IPS-20b (cell line): Measurements from ENCODE around the gene KLC1.

Experiments
- H3K27ac ChIP-seq: one replicate; pipeline ENCODE4 v1.5.1; 2013; ENCODE audit warnings: low read length
- H3K27me3 ChIP-seq: 2 replicates; pipeline ENCODE4 v1.6.1; 2013; ENCODE audit warnings: mild to moderate bottlenecking, low read length, inconsistent platforms; ENCODE audit not compliant: insufficient read depth
- H3K36me3 ChIP-seq: 2 replicates; pipeline ENCODE4 v1.6.1; 2013; ENCODE audit warnings: low read depth, mild to moderate bottlenecking, inconsistent platforms, low read length, moderate library complexity; ENCODE audit not compliant: insufficient read depth
- H3K4me1 ChIP-seq: 2 replicates; pipeline ENCODE4 v1.6.1; 2013; ENCODE audit warnings: mild to moderate bottlenecking, control low read depth, inconsistent platforms, low read length, moderate library complexity; ENCODE audit not compliant: insufficient read depth
- H3K4me3 ChIP-seq: 2 replicates; pipeline ENCODE4 v1.5.1; 2013; ENCODE audit warnings: mild to moderate bottlenecking, low read length, inconsistent platforms
- H3K9ac ChIP-seq: 2 replicates; pipeline ENCODE4 v1.6.1; 2013; ENCODE audit warnings: low read depth, mild to moderate bottlenecking, inconsistent platforms, low read length, moderate library complexity
- H3K9me3 ChIP-seq: 2 replicates; pipeline ENCODE4 v1.6.1; 2013; ENCODE audit warnings: mild to moderate bottlenecking, low read depth, low read length, inconsistent platforms; ENCODE audit not compliant: insufficient read depth

KLC1 gene

DNA sequence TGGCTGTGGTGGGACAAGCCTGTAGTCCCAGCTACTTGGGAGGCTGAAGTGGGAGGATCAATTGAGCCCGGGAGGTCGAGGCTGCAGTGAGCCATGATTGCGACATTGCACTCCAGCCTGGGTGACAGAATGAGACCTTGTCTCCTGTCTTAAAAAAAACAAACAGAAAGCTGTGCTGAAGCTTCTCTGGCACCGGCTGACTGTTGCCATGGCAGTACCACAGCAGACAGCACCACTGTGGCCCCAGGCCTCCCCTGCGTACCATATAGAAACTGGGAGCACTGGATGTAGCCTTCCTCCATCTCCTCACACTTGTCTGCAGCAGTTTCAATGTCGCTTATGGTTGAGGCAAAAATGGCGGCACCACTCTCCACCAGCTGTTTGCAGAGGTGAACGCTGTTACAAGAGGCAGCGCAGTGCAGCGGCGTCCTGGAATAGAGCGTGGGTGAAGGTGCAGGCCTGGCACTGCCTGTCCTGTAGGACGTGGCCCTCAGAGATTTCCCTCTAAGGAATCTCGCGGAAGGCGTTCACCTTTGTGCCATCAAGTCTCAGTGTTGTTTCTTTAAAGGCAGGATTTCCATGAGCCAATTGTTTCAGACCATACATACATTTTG is 108.5 kb downstream of the KLC1 start:
- no peak overlapping the region for H3K9ac ChIP-seq
- 0 out of 2 replicates have a peak, but pooled peaks cover 2% of the 10 kb centered on the region for H3K4me1 ChIP-seq
- H3K9me3 ChIP-seq: no peaks in the 10 kb centered on the region
- H3K27ac ChIP-seq: no peak overlapping the region
- peaks cover 13% of the 10 kb centered on the region; the same call in 1 of the 2 replicates for H3K36me3 ChIP-seq
- no peaks in the 10 kb centered on the region for H3K27me3 ChIP-seq
- H3K4me3 ChIP-seq: no peak overlapping the region

DNA sequence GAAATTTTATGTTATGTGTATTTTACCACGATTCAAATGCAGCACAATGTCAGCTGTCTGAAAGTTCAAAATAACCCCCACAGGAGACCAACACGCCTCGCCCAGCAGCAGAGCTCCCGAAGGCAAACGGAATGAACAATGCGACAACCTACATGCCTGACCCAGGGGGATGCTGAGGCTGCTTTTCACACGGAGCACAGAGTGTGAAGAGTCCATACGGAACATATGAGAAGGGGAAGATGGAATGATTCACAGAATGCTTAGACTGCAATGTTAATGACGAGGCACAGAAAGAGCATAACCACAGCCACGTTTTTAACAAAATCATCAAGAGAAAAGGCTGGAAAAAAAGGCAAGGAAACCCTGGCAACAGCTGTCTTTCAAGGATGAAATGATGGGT is 109.2 kb downstream of the KLC1 start:
- Histone ChIP-seq H3K27me3 (no peaks in the 10 kb centered on the region), H3K9me3 (no peaks in the 10 kb centered on the region), H3K9ac (no peak overlapping the region), H3K27ac (no peak overlapping the region), H3K36me3 (peaks cover 8% of the 10 kb centered on the region; the same call in 1 of the 2 replicates), H3K4me3 (no peak overlapping the region), H3K4me1 (0 out of 2 replicates have a peak, but pooled peaks cover 2% of the 10 kb centered on the region)

DNA sequence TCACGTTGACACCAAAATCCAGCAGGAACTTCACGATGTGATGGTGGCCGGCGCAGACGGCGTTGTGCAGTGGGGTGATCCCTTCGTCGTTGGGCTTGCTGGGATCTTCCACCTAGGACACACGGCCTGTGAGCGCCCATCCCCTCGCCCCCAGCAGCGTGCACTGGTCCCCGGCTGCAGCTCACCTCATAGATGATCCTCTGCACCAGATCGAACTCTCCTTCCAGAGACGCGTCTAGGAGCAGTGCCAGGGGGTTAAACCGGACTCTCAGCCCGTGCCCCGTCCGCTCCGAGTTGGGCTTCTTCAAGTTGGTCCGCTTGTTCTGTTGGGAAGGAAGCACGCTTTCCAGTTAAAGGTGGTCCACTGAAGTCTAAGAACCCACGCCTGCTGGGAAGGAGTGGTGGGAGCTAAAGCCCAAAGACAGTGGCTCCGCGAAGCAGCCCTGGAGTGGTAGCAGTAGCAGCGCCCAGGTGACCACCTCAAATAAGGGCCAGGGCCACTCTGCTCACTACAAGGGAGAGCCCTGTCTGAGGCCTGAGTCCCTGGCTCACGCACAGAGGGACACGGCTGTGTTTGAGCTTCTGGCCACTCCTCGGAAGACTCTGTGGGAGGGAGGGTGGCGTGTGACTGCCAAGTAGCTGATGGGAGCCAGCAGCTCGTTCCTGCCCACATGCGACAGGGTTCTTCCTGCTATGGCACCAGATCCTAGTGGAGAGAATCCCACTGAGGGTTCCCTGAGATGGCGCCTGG is 109.9 kb downstream of the KLC1 start:
- H3K9ac ChIP-seq: no peak overlapping the region
- H3K36me3 ChIP-seq: peaks cover 1% of the 10 kb centered on the region; the same call in 1 of the 2 replicates
- no peak overlapping the region for H3K27ac ChIP-seq
- H3K27me3 ChIP-seq: no peaks in the 10 kb centered on the region
- no peaks in the 10 kb centered on the region for H3K9me3 ChIP-seq
- H3K4me3 ChIP-seq: no peak overlapping the region
- 0 out of 2 replicates have a peak, but pooled peaks cover 2% of the 10 kb centered on the region for H3K4me1 ChIP-seq

DNA sequence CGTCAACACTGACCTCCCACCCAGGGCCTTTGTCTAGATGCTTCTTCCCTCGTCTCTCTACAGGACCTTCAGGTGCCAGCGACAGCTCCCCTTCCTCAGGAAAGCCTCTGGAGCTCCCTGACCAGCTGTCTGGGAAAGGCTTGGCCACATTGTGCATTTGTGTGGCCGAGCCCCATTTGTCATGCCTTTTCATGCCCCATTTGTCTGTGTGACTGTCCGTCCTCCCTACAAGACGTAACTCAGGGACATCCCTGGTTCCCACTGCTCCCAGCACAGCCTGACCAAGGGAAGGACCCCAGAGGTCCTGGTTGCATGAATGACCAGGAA is 110.4 kb downstream of the KLC1 start:
- Histone ChIP-seq H3K4me1 (0 out of 2 replicates have a peak, but pooled peaks cover 2% of the 10 kb centered on the region), H3K27me3 (no peaks in the 10 kb centered on the region), H3K9me3 (no peaks in the 10 kb centered on the region), H3K27ac (no peak overlapping the region), H3K9ac (no peak overlapping the region), H3K4me3 (no peak overlapping the region), H3K36me3 (no peaks in the 10 kb centered on the region)

DNA sequence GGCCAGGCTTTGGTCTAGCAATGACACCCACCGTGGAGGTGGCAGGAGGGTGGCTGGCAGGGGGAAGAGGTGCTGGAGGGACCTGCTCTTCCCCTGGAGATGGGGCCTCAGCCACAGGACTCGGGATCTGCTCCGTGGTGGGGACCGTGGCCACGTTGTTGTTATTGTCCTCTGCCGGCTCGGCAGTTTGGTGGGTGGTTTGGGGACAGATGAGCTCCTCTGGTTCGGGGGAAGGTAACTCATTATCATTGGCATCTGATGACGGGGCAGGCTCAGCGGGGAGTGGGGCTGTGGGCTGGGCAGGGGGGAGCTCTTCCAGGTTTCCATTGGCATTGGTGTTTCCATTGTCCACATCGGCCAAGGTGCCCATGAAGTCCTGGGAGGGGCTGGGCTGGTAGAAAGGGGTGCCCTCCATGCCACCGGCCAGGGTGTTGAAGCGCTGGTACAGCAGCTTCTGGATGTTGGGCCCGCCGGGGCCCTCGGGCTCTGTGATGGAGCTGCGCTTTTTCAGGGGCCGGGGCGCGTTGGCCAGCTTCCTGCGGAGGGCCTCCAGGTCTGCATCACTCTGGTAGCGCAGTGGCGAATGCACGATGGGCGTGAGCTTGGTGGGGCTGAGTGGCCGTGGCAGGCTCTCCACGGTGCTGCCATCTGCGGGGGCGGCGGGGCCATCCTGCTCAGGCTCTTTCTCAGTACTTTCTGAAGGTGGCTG is 110.9 kb downstream of the KLC1 start:
- no peaks in the 10 kb centered on the region for H3K36me3 ChIP-seq
- 0 out of 2 replicates have a peak, but pooled peaks cover 2% of the 10 kb centered on the region for H3K4me1 ChIP-seq
- H3K27me3 ChIP-seq: no peaks in the 10 kb centered on the region
- no peak overlapping the region for H3K4me3 ChIP-seq
- H3K9me3 ChIP-seq: no peaks in the 10 kb centered on the region
- no peak overlapping the region for H3K27ac ChIP-seq
- H3K9ac ChIP-seq: no peak overlapping the region

DNA sequence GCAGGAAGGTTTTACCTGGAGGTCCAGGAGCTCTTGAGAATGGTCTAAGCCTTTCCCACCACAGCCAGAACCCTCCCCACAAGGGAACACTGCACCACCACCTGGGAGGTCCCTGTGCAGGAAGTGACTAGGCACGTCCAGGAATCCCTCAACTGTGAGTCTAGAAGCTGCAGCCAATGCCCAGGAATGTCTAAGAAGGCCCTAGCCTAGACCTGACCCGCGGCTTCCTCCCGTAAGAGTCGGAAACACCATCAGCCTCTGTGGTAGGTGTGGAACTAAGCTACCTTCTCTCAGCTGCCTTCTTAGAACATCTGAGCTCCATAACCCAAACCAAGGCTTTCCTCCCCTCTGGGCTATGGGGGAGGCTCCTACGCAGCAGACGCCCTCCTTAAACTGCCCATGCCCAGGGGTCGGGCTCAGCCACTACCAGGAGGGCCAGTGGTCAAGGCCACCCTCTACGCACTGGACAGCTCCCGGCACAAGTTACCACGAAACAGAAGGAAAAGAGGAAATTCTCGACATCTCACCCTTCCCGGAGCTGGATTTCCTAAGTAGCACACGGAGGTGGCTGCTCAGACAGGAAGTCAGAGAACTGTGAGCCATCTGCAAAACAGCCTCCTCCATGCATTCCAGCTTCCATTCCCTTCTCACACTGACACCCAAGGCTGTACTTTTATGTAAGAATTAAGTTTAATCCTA is 112.1 kb downstream of the KLC1 start:
- Histone ChIP-seq H3K4me3 (no peak overlapping the region), H3K27ac (no peak overlapping the region), H3K4me1 (0 out of 2 replicates have a peak, but pooled peaks cover 2% of the 10 kb centered on the region), H3K9ac (no peak overlapping the region), H3K36me3 (no peaks in the 10 kb centered on the region), H3K27me3 (no peaks in the 10 kb centered on the region), H3K9me3 (no peaks in the 10 kb centered on the region)

DNA sequence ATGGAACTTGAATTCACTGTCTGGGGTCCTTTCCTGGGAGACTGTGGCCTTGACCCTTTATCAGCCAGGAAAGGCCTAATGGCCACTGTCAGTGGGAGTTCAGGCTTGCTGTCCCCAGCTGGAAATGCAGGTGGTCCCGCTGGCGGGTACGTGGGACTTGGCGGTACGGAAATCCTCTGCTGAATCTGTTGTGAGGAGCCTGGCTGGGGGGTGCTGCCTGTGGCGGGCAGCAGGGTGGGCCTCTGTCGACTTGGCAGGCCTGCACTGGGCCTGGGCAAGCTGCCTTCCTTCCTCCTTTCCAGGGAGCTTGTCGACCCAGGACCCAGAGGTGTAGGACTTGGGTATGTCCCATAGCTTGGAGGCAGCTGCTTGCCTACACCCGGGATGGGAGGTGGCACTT is 112.9 kb downstream of the KLC1 start:
- 0 out of 2 replicates have a peak, but pooled peaks cover 2% of the 10 kb centered on the region for H3K4me1 ChIP-seq
- no peaks in the 10 kb centered on the region for H3K36me3 ChIP-seq
- H3K27ac ChIP-seq: no peak overlapping the region
- no peaks in the 10 kb centered on the region for H3K9me3 ChIP-seq
- no peak overlapping the region for H3K4me3 ChIP-seq
- H3K27me3 ChIP-seq: no peaks in the 10 kb centered on the region
- H3K9ac ChIP-seq: no peak overlapping the region

DNA sequence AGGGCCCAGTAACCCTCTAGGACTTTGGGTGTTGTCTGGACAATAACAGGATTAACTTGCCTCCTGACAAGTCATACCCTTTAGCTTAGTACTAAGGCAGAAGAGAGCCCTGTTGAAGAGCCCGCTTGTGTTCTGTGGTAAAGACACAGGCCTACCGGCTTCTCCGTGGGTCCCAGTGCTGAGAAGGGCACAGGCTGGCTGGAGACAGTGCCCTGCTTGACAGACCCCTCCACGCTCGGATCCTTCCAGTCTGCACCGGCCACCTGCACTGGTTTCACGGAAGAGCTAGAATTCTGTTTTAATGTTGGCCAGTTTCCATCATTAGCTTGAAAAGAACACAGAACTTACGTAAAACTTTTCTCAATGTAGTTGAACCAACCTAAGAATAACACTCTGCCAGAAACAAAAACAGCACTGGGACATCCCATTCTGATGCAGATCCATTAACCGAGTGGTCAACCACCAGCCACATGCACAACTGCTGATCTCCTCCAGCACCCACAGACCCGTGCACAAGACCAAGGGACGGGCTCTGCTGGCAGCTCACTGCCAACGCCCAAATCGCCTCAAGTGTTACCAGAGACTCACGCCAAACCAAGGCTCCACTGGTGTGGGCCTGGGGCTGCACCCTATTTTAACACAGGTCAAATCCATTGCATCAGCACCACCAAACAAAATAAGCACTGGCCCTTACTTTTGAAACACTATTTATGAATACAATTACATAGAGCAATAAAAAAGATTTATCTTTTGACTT is 113.7 kb downstream of the KLC1 start:
- Histone ChIP-seq H3K4me1 (0 out of 2 replicates have a peak, but pooled peaks cover 2% of the 10 kb centered on the region), H3K27ac (no peak overlapping the region)

DNA sequence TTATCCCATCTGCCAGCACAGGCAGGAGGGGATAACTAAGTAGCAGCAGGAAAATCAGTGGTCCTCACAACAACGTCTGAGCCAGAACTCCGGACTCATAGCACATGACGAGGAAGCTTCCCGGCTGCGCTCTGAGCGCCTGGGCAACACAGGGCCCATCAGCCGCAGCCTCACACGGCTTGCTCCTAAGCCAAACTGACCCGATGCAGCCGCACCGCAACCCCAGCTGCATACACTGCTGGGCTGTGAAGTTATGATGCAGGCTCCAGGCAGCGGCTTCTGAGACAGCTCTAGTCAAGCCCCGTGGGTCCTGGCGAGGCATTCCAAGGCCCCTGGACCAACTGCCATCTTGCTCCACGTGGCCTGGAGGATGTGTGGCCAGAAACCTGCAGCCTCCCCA is 114.7 kb downstream of the KLC1 start:
- H3K9ac ChIP-seq: no peak overlapping the region
- no peak overlapping the region for H3K27ac ChIP-seq
- H3K27me3 ChIP-seq: no peaks in the 10 kb centered on the region
- H3K4me1 ChIP-seq: 0 out of 2 replicates have a peak, but pooled peaks cover 2% of the 10 kb centered on the region
- no peak overlapping the region for H3K4me3 ChIP-seq
- no peaks in the 10 kb centered on the region for H3K36me3 ChIP-seq
- H3K9me3 ChIP-seq: no peaks in the 10 kb centered on the region

More for the DNA sequence above, 113.7 kb downstream of the KLC1 start:
- H3K9me3 ChIP-seq: no peaks in the 10 kb centered on the region
- H3K36me3 ChIP-seq: no peaks in the 10 kb centered on the region
- H3K27me3 ChIP-seq: no peaks in the 10 kb centered on the region
- no peak overlapping the region for H3K9ac ChIP-seq
- H3K4me3 ChIP-seq: no peak overlapping the region

DNA sequence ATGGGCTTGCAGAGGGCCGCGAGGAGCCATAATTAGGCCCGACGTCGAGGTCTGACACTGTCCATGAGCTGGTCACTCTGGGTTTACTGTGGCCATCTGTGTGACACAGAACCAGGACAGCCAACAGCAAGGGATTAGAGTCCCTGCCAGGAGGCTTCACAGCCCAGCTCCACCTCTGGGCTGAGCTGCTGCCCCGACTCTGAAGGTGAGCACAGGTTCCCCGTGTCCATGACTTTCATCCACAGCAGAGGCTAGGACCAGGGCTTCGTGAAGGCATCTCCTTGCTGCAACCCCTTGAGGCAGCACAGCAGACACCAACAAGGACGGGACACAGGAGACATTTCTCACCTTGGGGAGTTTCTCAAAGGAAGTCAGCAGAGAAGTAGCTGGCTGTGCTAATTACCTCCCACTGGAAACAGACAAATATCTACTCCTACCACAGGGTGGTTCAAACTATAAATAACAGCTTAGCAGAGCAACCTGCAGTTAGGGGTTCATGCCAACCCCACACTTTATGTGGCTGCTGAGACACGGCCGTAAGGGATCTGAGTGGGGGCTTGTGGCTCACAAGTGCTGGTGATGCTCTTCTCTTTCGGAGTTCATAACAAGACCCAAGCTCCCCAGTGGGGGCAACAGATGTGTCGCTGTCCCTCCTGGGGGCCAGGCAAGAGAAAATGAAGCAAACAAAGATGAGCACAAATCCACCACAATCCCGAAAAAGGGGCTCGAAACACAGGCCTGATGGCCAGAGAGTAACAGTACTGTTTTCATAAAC is 115.8 kb downstream of the KLC1 start:
- no peaks in the 10 kb centered on the region for H3K36me3 ChIP-seq
- H3K9ac ChIP-seq: no peak overlapping the region
- no peaks in the 10 kb centered on the region for H3K9me3 ChIP-seq
- no peaks in the 10 kb centered on the region for H3K27me3 ChIP-seq
- H3K4me1 ChIP-seq: no peaks in the 10 kb centered on the region
- H3K27ac ChIP-seq: no peak overlapping the region
- H3K4me3 ChIP-seq: no peak overlapping the region
